Posterior cingulate gyrus (tissue), 11 donors: ENCODE results near the gene GPX8.
A peak's percentile ranks its signal among the peaks of the same experiment; 100 is the strongest.

Source experiments
- DNase-seq, 10 donors: peaks; one replicate each; pipeline versions ENCODE4 v3.0.0 to v3.0.0-alpha.2; 2020 to 2021; ENCODE audit warnings: mixed read lengths in 3 of 10
- intact Hi-C: fragments of 100-400 bp; cut with DNase I; formaldehyde crosslinking; loops from one replicate; pipeline ENCODE4 v1.15.1; 2023

GPX8 gene

GRCh38 chr5:55159763-55160492 lies at the start of gene GPX8:
Gene GPX8 (plus strand): TSS chr5:55160171. CDS start chr5:55160193, 22 bp downstream.
- DNase-seq = no peak
- intact Hi-C loops = no loop called here

GRCh38 chr5:55110217-55110616 lies 49.8 kb upstream of the GPX8 start:
- intact Hi-C loops = no loop called here
- no peak for DNase-seq

- DNase-seq = no peak
- intact Hi-C loops = no loop called here
These were observed 46.6 kb upstream of the GPX8 start for GRCh38 chr5:55113327-55113726.

- DNase-seq = no peak
- intact Hi-C loops = no loop called here
These were observed 45.9 kb upstream of the GPX8 start for GRCh38 chr5:55114061-55114460.

GRCh38 chr5:55123365-55123764 lies 36.6 kb upstream of the GPX8 start:
- intact Hi-C loops = no loop called here
- DNase-seq = no peak

- DNase-seq = no peak
- intact Hi-C loops = no loop called here
These were observed 25.8 kb upstream of the GPX8 start for GRCh38 chr5:55134053-55134722.

- DNase-seq = no peak
- intact Hi-C loops = no loop called here
These were observed 23.4 kb upstream of the GPX8 start for GRCh38 chr5:55136521-55136920.

GRCh38 chr5:55140908-55141665 lies 18.9 kb upstream of the GPX8 start:
- no peak for DNase-seq

GRCh38 chr5:55141945-55142690 lies 17.9 kb upstream of the GPX8 start:
- no peak for DNase-seq
- intact Hi-C loops = no loop called here

More at GRCh38 chr5:55140908-55141665, 18.9 kb upstream of the GPX8 start:
- intact Hi-C loops = no loop called here

- DNase-seq = no peak
- intact Hi-C loops = no loop called here
These were observed 16.3 kb upstream of the GPX8 start for GRCh38 chr5:55143624-55144023.

GRCh38 chr5:55146080-55146479 lies 13.9 kb upstream of the GPX8 start:
- intact Hi-C loops = loop anchor here (2.0 kb wide), 1 partner anchor 239 kb away; no protein-coding TSS in a partner anchor
- no peak for DNase-seq

- DNase-seq = peak in 9 of 10 donors; percentile 46 to 94 (median 73)
- intact Hi-C loops = loop anchor here (2.0 kb wide), 1 partner anchor 240 kb away; no protein-coding TSS in a partner anchor
These were observed 13.3 kb upstream of the GPX8 start for GRCh38 chr5:55146543-55147151.

GRCh38 chr5:55149308-55149795 lies 10.6 kb upstream of the GPX8 start:
- intact Hi-C loops = no loop called here
- DNase-seq = no peak

GRCh38 chr5:55151923-55152842 lies 7.8 kb upstream of the GPX8 start:
- intact Hi-C loops = no loop called here
- DNase-seq = no peak

- intact Hi-C loops = no loop called here
- DNase-seq = no peak
These were observed 5.1 kb upstream of the GPX8 start for GRCh38 chr5:55154873-55155272.

- intact Hi-C loops = no loop called here
- DNase-seq = no peak
These were observed 680 bp downstream of the GPX8 start for GRCh38 chr5:55160493-55161209.

GRCh38 chr5:55162666-55163065 lies 2.7 kb downstream of the GPX8 start:
- intact Hi-C loops = no loop called here
- no peak for DNase-seq

GRCh38 chr5:55171471-55171870 lies 11.5 kb downstream of the GPX8 start:
- intact Hi-C loops = loop anchor here (5.0 kb wide), 3 partner anchors 136 to 541 kb away; partner anchors contain the start of genes DHX29, MTREX and SLC38A9

More at GRCh38 chr5:55171471-55171870, 11.5 kb downstream of the GPX8 start:
- DNase-seq = no peak
